HG03175 (cell line): ENCODE data around the gene TOB1.
A peak's percentile ranks its signal among the peaks of the same experiment; 100 is the strongest.

Source experiments
- ATAC-seq: cut with Tn5 transposase; IDR thresholded peaks from one replicate; pipeline ENCODE4 v1.9.1; 2021; ENCODE audit warnings: mild to moderate bottlenecking, moderate library complexity; ENCODE audit not compliant: unreplicated experiment

Gene TOB1

GRCh38 chr17:50866261-50866949 is at the start of gene TOB1:
TOB1 (minus strand) TSS chr17:50866354; CDS start chr17:50864017, 2,337 bp downstream.
- peak; percentile 70 for ATAC-seq

- ATAC-seq = no peak
These were observed 48.4 kb upstream of the TOB1 start for GRCh38 chr17:50914505-50915063.

- no peak for ATAC-seq
These were observed 47.0 kb upstream of the TOB1 start for GRCh38 chr17:50913120-50913519.

- ATAC-seq = no peak
These were observed 45.7 kb upstream of the TOB1 start for GRCh38 chr17:50911890-50912289.

GRCh38 chr17:50911450-50911849 is 45.3 kb upstream of the TOB1 start:
- no peak for ATAC-seq

- no peak for ATAC-seq
These were observed 43.8 kb upstream of the TOB1 start for GRCh38 chr17:50909765-50910605.

- ATAC-seq = no peak
These were observed 43.0 kb upstream of the TOB1 start for GRCh38 chr17:50908860-50909764.

GRCh38 chr17:50908140-50908859 is 42.1 kb upstream of the TOB1 start:
- ATAC-seq = no peak

GRCh38 chr17:50906443-50906842 is 40.3 kb upstream of the TOB1 start:
- no peak for ATAC-seq

GRCh38 chr17:50905460-50905803 is 39.3 kb upstream of the TOB1 start:
- ATAC-seq = no peak

GRCh38 chr17:50904518-50905459 is 38.6 kb upstream of the TOB1 start:
- ATAC-seq = no peak

- ATAC-seq = no peak
These were observed 37.7 kb upstream of the TOB1 start for GRCh38 chr17:50903604-50904517.

- ATAC-seq = no peak
These were observed 36.5 kb upstream of the TOB1 start for GRCh38 chr17:50902372-50903353.

- ATAC-seq = no peak
These were observed 34.3 kb upstream of the TOB1 start for GRCh38 chr17:50900383-50900892.

GRCh38 chr17:50899559-50900319 is 33.6 kb upstream of the TOB1 start:
- no peak for ATAC-seq

GRCh38 chr17:50899005-50899460 is 32.9 kb upstream of the TOB1 start:
- ATAC-seq = no peak
